Panc1 (cell line): ENCODE measurements around the gene ZNF791. TPM values are rescaled to one million over a fixed set of nuclear protein-coding genes. Genes with fewer than 3 reads are reported as not detected.
"Not testable (repeated sequence)": the region's sequence is repeated elsewhere in the genome, so short reads cannot be mapped to it uniquely, and the experiment has no call there.

Source experiments
- ATAC-seq: fragments of 200-7000 bp; cut with Tn5 transposase; 2 replicates; pipeline ENCODE4 v1.9.1; 2020; ENCODE audit warnings: mild to moderate bottlenecking, moderate library complexity
- BruUV-seq: library from RNA; stranded (reverse); fragments of 400-500 nt; replicated peaks from 2 replicates; lab custom pipeline; 2021; lab: Mats Ljungman, UMichigan
- CTCF ChIA-PET: fragments of 300-600 bp; sonication (Branson Sonifier 250); formaldehyde crosslinking; loops from one replicate; lab custom pipeline; 2022; ENCODE audit warnings: antibody characterized with exemption; lab: Charles Lee
- POLR2A ChIA-PET: fragments of 300-600 bp; sonication (Branson Sonifier 250); formaldehyde crosslinking; loops from one replicate; lab custom pipeline; 2022; ENCODE audit warnings: antibody characterized with exemption; lab: Charles Lee
- DNase-seq: peaks from one replicate; pipeline ENCODE4 v3.0.0-alpha.2; 2010; ENCODE audit warnings: low read depth, low spot score
- H3K27ac ChIP-seq: 2 replicates; pipeline ENCODE4 v1.5.1; 2011; ENCODE audit warnings: mild to moderate bottlenecking, low read length, inconsistent platforms
- H3K27me3 ChIP-seq: fragments of 200-500 bp; sonication (Bioruptor generic); 2 replicates; pipeline ENCODE4 v1.6.0; 2014; ENCODE audit warnings: low read length, inconsistent platforms; ENCODE audit not compliant: control insufficient read depth, insufficient read depth
- H3K36me3 ChIP-seq: fragments of 200-500 bp; sonication (Bioruptor generic); 2 replicates; pipeline ENCODE4 v1.5.1; 2014; ENCODE audit warnings: inconsistent platforms, mild to moderate bottlenecking, low read length, moderate library complexity; ENCODE audit not compliant: control insufficient read depth, insufficient read depth
- H3K4me1 ChIP-seq: 2 replicates; pipeline ENCODE4 v1.5.1; 2011; ENCODE audit warnings: inconsistent platforms, mild to moderate bottlenecking, low read length, moderate library complexity; ENCODE audit not compliant: control insufficient read depth, insufficient read depth
- H3K4me3 ChIP-seq, 2 experiments: 2 replicates each; pipeline ENCODE4 v1.5.1; 2011 to 2012; ENCODE audit warnings: low read depth in 2 of 2, low read length in 2 of 2, mild to moderate bottlenecking in 2 of 2, inconsistent platforms in 1 of 2, moderate library complexity in 1 of 2
- H3K9me3 ChIP-seq: fragments of 200-500 bp; sonication (Bioruptor generic); 2 replicates; pipeline ENCODE4 v1.5.1; 2014; ENCODE audit warnings: low read depth, mild to moderate bottlenecking, inconsistent platforms, low read length, moderate library complexity; ENCODE audit not compliant: control insufficient read depth, insufficient read depth
- CTCF ChIP-seq: fragments of 450-650 bp; IDR thresholded peaks from 2 replicates; pipeline ENCODE4 v1.5.1; 2017; ENCODE audit warnings: mild to moderate bottlenecking
- POLR2AphosphoS5 ChIP-seq: IDR thresholded peaks from 2 replicates; pipeline ENCODE4 v1.6.1; 2012; ENCODE audit warnings: mild to moderate bottlenecking, low read depth, low read length, moderate library complexity
- REST ChIP-seq, 2 experiments: IDR thresholded peaks; 2 replicates each; pipeline ENCODE4 v1.6.1; 2011 to 2012; ENCODE audit warnings: low read depth in 2 of 2, control low read depth in 1 of 2, low read length in 1 of 2, mild to moderate bottlenecking in 1 of 2, moderate library complexity in 1 of 2; ENCODE audit not compliant: insufficient read depth in 1 of 2
- SIN3A ChIP-seq: IDR thresholded peaks from 2 replicates; pipeline ENCODE4 v1.6.1; 2012; ENCODE audit warnings: low read depth, mild to moderate bottlenecking, low read length, moderate library complexity, borderline replicate concordance; ENCODE audit not compliant: insufficient read depth
- TCF7L2 ChIP-seq: IDR thresholded peaks from 2 replicates; pipeline ENCODE4 v1.6.1; 2011; ENCODE audit warnings: mild to moderate bottlenecking, low read depth, low read length, inconsistent platforms
- in situ Hi-C: cut with HindIII; loops from 2 replicates; pipeline ENCODE4 v1.10.0; 2016; ENCODE audit warnings: low sequenced_read_pairs, low pct_unique_long_range_greater_than_20kb
- intact Hi-C: fragments of 100-400 bp; cut with micrococcal nuclease; formaldehyde crosslinking; loops from one replicate; pipeline ENCODE4 v1.10.0; 2022; ENCODE audit not compliant: unreplicated experiment
- total RNA-seq: library from RNA; stranded (reverse); gene quantifications from one replicate; pipeline ENCODE4 v1.2.1, GENCODE V29; 2021; ENCODE audit not compliant: unreplicated experiment

The ZNF791 gene
- total RNA-seq, 1 experiment from 2014 or later: 19.0 TPM

- Histone ChIP-seq H3K27ac (no peak overlapping the region), H3K27me3 (no peaks in the 10 kb centered on the region), H3K4me3 (no peak overlapping the region), H3K36me3 (peaks cover 4% of the 10 kb centered on the region; the same call in 1 of the 2 replicates), H3K9me3 (no peaks in the 10 kb centered on the region), H3K4me1 (no peaks in the 10 kb centered on the region)
- BruUV-seq: no TSS peak
- ATAC-seq: peak; percentile 77
- ChIA-PET POLR2A (interaction anchor here (0.5 kb wide), 1 partner anchor 104 kb away, joined by 3 read pairs; no protein-coding TSS in a partner anchor), CTCF (interaction anchor here (0.6 kb wide), 1 partner anchor 1837 kb away, joined by 3 read pairs; no protein-coding TSS in a partner anchor)
- intact Hi-C loops (loop anchor here (10.0 kb wide), 1 partner anchor 112 kb away; no protein-coding TSS in a partner anchor), in situ Hi-C loops (no loop called here)
- peak; percentile 47 for DNase-seq
- TF ChIP-seq CTCF (peak; percentile 90), TCF7L2 (no peak)
Observed at GRCh38 chr19:12676384-12676792, 65.7 kb downstream of the ZNF791 start.

- TF ChIP-seq TCF7L2 (no peak), SIN3A (no peak), CTCF (no peak), REST (IDR thresholded peaks at IDR 0.05; ENCODE audit: insufficient read depth in 1 of 2, low read depth in 2 of 2, low read length in 1 of 2) (no peak), POLR2AphosphoS5 (no peak)
- DNase-seq (no peak), ATAC-seq (no peak)
- in situ Hi-C loops (no loop called here), intact Hi-C loops (loop anchor here (10.0 kb wide), 1 partner anchor 112 kb away; no protein-coding TSS in a partner anchor)
- no TSS peak for BruUV-seq
- ChIA-PET CTCF (interaction anchor here (0.6 kb wide), 1 partner anchor 1837 kb away, joined by 3 read pairs; no protein-coding TSS in a partner anchor), POLR2A (interaction anchor here (0.5 kb wide), 1 partner anchor 105 kb away, joined by 3 read pairs; no protein-coding TSS in a partner anchor)
- no peaks in the 10 kb centered on the region for H3K27me3 ChIP-seq
- H3K27ac ChIP-seq: no peak overlapping the region
- H3K4me3 ChIP-seq: no peak overlapping the region
- peaks cover 4% of the 10 kb centered on the region; the same call in 1 of the 2 replicates for H3K36me3 ChIP-seq
- no peaks in the 10 kb centered on the region for H3K9me3 ChIP-seq
- H3K4me1 ChIP-seq: no peaks in the 10 kb centered on the region
Observed at GRCh38 chr19:12676928-12677327, 66.2 kb downstream of the ZNF791 start.

- BruUV-seq, H3K9me3 ChIP-seq, in situ Hi-C loops, H3K36me3 ChIP-seq, H3K4me1 ChIP-seq, H3K27ac ChIP-seq, H3K27me3 ChIP-seq, DNase-seq, POLR2A ChIA-PET, ATAC-seq, H3K4me3 ChIP-seq: not testable (repeated sequence)
- intact Hi-C loops: loop anchor here (10.0 kb wide), 1 partner anchor 113 kb away; no protein-coding TSS in a partner anchor
- CTCF ChIA-PET: interaction anchor here (0.6 kb wide), 2 partner anchors 36 to 44 kb away, joined by 3 to 4 read pairs; no protein-coding TSS in a partner anchor
Observed at GRCh38 chr19:12678039-12678438, 67.3 kb downstream of the ZNF791 start.
